Forelimb muscle (tissue), 1 donor: ENCODE measurements around the gene SCML2. TPM values are rescaled to one million over a fixed set of nuclear protein-coding genes. Genes with fewer than 3 reads are reported as not detected.
"Not testable (repeated sequence)": the region's sequence is repeated elsewhere in the genome, so short reads cannot be mapped to it uniquely, and the experiment has no call there.

Experiments used
- DNase-seq: peaks from one replicate; pipeline ENCODE4 v3.0.0-alpha.2; 2013; ENCODE audit warnings: low read depth
- polyA plus RNA-seq: library from polyadenylated mRNA; unstranded; fragments of 120-200 nt; gene quantifications from one replicate; pipeline ENCODE4 v1.2.1, GENCODE V29; 2013; ENCODE audit not compliant: insufficient read length

The SCML2 gene
- polyA plus RNA-seq = 6.1 TPM

GRCh38 chrX:18354369-18355223, at the start of gene SCML2:
SCML2 (minus strand) TSS chrX:18354688; CDS start chrX:18334071, 20,617 bp downstream.
- peak; percentile 20 for DNase-seq

GRCh38 chrX:18401848-18402213, 47.3 kb upstream of the SCML2 start:
- no peak for DNase-seq

- DNase-seq = no peak
Observed at GRCh38 chrX:18394477-18394876, 40.0 kb upstream of the SCML2 start.

DNA sequence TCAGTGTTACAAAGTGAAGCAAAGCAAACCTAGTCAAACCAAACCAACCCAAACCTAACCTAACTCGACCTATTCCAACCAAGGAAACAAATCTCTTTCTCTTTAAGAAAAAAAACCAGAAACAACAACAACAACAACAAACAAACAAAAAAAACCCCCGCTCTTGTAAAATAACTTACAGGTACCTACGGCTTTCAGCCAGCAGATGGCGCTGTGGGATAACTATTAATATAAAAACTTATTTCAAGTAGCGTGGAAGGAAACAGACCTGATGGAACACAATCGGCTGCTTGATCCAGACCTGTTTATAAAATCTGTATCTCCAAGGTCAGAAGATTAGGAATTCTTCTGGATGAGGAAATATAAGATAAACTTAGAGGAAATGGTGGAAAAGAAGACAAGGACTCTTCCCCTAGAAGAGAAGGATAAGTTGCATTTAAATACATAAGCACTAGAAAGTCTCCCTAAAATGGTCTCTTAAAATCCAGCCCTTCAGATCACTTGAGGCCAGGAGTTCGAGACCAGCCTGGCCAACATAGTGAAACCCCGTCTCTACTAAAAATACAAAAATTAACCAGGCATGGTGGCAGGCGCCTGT, 36.6 kb upstream of the SCML2 start:
- peak; percentile 26 for DNase-seq

- DNase-seq = no peak
Observed at GRCh38 chrX:18389966-18390365, 35.5 kb upstream of the SCML2 start.

- DNase-seq = no peak
Observed at GRCh38 chrX:18377796-18378195, 23.3 kb upstream of the SCML2 start.

DNA sequence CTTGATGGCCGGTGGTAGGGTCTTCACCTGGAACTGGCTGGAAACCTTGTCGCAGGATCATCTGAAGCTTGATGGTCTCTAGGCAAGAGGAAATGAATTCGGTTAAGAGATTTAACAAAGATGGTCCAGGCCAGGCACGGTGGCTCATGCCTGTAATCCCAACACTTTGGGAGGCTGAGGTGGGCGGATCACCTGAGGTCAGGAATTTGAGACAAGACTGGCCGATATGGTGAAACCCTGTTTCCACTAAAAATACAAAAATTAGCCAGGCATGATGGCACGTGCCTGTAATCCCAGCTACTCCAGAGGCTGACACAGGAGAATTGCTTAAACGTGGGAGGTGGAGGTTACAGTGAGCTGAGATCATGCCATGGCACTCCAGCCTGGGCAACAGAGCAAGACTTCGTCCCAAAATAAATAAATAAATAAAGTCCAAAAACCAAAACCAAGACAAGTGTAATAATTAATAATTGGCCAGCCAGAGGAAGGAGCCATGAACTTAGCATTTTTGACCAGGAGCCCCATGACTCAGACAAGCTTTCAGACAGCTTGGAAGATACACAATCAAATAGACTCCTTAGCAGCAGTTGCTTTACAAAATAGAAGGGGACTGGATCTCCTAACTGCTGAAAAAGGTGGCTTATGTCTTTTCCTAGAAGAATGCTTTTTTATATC, 20.8 kb upstream of the SCML2 start:
- not testable (repeated sequence) for DNase-seq

DNA sequence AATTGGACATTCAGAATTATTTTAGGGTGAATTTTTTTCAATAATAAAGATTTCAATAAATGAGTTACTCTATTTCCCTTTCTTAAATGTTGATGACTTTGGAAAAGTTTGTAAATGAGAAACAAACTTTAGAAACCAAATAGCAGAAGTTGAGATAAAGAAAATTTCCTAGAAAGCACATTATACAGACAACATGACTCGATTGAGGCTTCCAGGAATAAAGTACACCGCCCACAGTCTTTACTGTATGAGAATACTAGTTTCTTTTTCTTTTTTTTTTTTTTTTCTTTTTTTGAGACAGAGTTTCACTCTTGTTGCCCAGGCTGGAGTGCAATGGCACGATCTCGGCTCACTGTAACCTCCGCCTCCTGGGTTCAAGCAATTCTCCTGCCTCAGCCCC, 14.6 kb upstream of the SCML2 start:
- not testable (repeated sequence) for DNase-seq

- no peak for DNase-seq
Observed at GRCh38 chrX:18368402-18368801, 13.9 kb upstream of the SCML2 start.

DNA sequence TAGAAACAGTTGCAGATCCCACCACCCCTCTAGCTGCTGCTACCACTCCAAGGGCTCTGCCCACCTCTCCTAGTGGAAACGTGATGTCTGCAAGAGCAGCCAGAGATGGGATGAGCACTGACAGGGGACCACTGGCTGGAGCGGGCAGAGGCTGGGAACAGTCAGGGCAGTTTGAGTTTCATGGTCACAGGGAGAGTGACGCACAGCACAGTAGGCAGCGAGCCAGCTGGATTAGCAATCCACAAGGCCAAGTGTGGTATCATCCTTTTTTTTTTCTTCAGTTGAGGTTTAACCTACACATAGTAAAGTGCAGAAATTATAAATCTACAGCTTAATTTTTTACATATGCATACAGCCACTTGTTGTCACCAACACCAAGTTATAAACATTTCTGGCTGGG, 6.4 kb upstream of the SCML2 start:
- no peak for DNase-seq

DNA sequence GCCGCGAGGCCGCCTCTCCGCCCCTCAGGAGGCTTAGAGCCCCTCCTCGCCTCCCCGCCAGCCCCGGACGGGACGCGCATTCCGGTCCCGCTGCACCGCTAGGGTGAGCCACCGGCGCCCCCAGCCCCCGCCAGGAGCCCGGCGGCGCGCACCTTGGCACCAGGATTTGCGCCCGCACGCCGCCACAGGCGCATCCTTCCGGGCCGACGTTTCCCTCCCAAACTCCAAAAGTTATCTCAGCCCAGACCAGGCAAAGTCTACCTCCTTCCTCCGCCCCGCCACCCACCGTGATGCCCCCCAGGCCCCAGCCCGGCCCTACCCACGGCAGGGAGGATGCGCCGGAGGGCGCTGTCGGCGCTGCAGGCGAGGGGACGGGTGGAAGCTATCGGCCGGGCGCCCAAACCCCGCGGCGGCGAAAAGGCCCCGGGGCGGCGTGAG, 538 bp downstream of the SCML2 start:
- DNase-seq = no peak

- DNase-seq = no peak
Observed at GRCh38 chrX:18351784-18352183, 2.7 kb downstream of the SCML2 start.

DNA sequence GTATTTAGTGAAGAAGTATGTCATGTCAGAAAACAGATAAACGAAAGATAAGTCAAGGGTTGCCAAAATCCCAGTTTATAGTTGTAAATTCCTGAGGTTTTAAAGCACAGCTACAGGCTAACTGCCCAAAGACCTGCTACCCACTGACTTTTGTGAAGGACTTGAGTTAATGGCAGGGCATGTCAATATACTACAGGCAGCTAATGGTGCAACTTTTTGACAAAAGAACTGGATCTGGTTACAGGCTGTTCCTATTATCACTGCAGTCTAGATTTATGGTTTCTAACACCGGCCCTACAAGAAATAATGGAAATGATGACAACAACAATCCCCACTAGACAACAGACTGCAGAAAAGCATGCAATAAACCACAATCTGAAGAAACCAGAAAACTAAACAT, 6.4 kb downstream of the SCML2 start:
- no peak for DNase-seq

DNA sequence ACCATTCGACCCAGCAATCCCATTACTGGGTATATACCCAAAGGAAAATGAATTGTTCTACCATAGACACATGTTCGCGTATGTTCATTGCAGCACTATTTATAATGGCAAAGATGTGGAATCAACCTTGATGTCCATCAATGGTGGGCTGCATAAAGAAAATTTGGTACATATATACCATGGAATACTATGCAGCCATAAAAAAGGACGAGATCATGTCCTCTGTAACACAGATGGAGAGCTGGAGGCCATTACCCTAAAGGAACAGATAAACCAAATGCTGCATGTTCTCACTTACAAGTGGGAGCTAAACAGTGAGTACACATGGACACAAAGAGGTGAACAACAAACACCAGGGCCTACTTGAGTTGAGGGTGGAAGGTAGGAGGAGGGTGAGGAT, 45.1 kb downstream of the SCML2 start:
- DNase-seq = no peak

DNA sequence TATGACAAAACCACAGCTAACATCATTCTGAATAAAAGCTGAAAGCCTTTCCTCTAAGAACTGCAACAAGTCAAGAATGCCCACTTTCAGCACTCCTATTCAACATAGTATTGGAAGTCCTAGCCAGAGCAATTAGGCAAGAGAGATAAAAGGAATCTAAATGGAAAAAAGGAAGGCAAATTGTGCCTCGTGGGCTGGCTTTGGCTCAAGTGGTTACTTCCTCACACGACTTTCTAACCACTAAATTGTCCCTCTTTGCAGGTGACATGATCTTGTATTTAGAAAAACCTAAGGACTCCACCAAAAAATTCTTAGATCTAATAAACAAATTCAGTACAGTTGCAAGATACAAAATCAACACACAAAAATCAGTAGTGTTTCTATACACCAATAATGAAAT, 57.2 kb downstream of the SCML2 start:
- DNase-seq = no peak

DNA sequence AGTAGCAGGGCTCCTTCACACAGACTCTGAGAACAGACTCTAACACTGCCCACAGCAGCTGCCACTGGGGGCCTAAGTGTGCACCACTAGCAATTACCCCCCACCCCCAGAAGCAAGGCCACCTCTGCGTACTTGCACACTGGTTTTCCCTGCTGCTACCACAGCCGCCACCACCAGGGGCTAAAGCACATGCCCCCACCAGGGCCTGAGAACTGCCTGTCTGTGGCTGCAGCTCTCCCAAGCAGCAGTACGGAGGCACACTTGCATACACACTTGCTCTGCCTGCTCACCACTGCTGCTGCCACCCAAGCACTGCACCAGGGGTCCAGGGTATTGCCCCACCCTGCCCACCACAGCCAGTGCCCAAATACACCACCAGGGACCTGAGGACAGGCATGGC, 59.6 kb downstream of the SCML2 start:
- DNase-seq = no peak

GRCh38 chrX:18291006-18291545, 63.4 kb downstream of the SCML2 start:
- DNase-seq = no peak

DNA sequence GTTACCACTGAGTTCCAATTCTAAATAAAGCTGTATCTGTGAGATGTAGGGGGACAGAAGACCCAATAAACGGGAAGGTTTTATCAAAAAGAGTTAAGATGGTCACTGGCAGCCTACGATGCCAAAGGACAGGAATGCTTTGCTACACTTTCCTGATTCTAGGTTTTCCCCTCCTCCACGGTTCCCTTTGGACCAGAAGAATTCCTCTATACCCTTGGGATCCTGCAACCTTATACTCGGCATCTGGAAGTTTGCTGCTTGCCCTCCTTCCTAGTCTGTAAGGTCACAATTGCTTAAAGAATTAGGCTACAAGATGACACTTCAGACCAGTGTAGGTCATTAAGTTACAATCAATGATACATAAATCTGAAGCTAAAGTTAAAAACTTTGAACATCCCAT, 64.3 kb downstream of the SCML2 start:
- no peak for DNase-seq

GRCh38 chrX:18288716-18289115, 65.8 kb downstream of the SCML2 start:
- DNase-seq = no peak

- DNase-seq = no peak
Observed at GRCh38 chrX:18286322-18286831, 68.1 kb downstream of the SCML2 start.

DNA sequence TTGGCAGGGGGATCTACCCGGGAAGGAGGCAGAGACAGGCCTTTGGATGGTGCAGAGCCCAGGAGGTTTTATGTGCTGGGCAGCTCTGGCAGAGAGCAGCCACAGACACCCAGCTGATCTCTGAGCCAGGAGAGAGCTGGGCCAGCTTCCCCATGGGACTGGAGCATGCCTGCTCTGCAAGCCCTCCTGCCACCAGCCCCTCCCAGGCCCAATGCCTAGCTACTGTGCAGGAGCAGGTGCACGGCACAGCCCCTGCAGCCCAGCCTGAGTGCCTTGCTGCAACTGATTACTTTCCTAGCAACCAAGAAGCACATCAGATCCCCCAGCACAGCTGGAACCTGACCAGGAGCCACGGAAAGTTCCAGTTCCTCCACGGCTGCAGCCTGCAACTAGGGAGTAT, 76.0 kb downstream of the SCML2 start:
- DNase-seq = no peak

GRCh38 chrX:18272222-18272621, 82.3 kb downstream of the SCML2 start:
- no peak for DNase-seq
